ENCODE measurements around the gene LRRN2.

LRRN2 gene

GRCh38 chr1:204624631-204625216 lies 60.8 kb downstream of the LRRN2 start:
- DNase-seq, result no peak

GRCh38 chr1:204623894-204624361 lies 61.6 kb downstream of the LRRN2 start:
- DNase-seq, result no peak

DNA sequence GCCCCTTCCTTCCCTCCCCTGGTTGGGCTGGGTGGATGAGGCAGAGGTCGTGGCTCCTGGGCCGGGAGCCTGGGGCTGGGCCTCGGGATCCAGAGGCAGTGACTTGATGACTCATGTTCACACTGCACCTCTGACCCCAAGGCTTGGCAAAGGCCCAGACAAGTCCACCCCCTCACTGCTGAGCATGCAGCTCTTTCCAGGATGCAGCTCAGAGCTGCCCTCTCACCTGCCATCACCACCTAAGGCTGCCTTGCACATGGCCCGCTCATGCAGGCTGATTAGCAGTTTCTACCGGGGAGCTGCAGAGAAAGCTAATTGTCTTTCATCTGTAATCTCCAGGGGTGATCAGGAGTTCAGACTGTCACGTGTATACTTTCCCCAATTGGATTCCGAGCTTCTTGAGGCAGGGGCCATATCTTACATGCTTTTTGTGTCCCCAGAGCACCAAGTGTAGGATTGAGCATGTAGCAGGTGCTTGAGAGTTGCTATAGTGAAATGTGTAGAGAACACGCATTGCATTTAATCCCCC lies 62.1 kb downstream of the LRRN2 start:
- no peak for DNase-seq

DNA sequence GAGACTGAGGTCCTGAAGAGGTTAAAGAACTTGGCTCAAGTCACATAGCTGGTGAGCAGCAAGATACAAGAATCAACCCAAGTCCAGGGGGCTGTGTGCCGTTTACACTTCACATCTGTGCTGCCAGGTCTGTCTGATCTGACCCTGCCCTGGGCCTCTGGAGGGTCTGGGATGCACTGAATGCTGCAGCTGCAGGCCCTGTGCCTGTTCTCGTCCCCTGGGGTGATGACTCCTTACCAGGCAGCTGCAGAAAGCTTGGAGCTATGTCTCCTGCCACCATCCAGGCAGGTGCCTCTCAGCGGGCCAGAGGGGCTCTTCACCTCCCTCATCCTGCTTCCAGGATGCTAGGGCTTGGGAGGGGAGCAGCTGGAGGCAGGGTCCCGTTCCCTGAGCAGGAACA lies 63.5 kb downstream of the LRRN2 start:
- no peak for DNase-seq

DNA sequence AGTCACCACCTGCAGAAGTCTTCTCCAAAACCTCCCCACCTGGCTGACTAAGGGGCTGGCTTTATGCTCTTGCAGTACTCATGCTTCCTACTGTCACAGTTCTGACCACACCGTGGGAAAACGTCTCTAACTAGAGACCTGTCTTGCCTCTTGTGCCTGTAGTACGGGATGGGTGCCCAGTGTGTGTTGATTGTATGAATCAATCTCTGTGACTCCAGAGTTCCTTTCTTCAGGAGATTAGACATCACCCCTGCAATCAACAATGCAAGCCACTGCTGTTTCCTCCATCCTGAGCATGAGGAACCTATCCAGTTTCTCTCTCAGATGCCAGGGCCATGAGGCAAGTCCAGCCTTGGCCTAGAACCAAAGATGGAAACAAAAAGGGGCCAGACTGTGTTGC lies 64.1 kb downstream of the LRRN2 start:
- no peak for DNase-seq

- no peak for DNase-seq
Observed at GRCh38 chr1:204619721-204620120, 65.8 kb downstream of the LRRN2 start.

- no peak for DNase-seq
Observed at GRCh38 chr1:204618148-204618760, 67.3 kb downstream of the LRRN2 start.

GRCh38 chr1:204617256-204618147 lies 68.0 kb downstream of the LRRN2 start:
- no peak for DNase-seq

DNA sequence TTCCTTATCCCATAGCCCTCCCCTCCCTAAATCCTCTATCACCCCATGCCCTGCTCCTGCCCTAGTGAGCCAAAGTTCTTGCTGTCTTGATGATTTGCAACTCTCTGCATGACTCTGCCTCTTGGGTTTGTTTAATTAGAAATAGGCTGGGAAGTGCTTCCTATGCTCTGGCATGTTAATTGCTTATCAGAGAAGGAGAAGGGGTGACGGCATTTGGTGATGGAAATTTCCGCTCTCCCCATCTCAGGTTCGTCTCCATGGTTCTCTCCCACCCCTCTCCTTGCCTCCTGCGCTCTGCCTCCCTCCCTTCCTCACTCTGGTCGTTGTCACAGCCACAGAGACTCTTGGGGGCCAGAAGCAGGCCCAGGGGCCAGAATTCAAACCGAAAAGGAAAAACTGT lies 68.9 kb downstream of the LRRN2 start:
- no peak for DNase-seq

DNA sequence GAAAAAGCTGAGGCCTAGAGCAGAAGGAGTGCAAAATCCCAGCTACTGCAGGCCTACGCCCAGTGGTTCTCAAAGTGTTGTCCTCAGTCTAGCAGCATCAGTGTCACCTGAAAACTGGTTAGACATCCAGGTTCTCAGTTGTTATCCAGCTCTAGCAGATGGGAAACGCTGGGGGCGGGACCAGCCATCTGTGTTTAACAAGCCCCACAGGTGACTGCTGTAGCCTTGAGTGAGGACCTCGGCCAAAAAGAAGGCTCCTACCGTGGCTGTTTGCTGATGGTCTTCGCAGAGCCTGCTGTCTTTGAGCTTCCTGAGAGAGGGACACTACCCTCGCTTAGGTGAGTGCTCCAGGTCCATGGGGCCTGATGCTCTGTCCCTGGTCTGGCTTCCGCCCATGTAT lies 69.7 kb downstream of the LRRN2 start:
- no peak for DNase-seq

DNA sequence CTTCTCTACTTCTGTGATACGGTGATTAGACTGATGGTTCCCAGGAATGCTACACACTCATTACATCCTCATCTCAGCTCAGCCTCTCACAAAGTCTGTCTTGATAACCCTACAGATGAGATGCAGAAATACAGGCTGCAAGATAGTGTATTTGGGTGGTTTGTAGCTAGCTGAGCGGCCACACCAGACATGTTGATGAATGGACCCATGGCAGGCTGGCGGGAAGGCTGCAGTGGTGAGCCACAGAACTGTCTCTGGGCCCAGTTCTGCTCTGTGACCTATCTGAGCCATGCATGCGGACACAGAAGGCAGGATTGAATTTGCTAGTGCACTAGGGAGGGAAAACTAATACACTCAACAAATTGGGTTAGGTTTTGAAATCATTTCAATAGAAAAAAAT lies 71.9 kb downstream of the LRRN2 start:
- DNase-seq, result no peak

DNA sequence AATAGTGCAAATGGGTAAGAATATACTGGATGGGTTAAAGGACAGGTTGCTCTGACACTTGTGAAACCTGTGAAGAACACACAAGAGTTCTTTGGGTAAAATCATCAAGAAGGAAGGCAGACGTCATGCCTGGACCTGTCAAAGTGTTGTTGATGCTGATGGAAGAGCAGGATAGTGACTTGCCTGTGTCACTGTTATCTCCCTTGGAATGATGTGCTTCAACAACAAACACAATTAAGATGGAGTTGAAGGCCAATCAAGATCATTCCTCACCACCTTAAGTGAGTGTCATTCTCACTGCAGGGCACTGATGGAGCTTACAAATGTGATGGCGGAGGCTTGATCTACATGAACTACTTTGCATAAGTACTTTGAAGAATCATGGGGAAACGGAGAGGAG lies 73.2 kb downstream of the LRRN2 start:
- DNase-seq, result no peak

GRCh38 chr1:204611036-204611435 lies 74.5 kb downstream of the LRRN2 start:
- DNase-seq, result no peak

- no peak for DNase-seq
Observed at GRCh38 chr1:204607910-204608309, 77.6 kb downstream of the LRRN2 start.

DNA sequence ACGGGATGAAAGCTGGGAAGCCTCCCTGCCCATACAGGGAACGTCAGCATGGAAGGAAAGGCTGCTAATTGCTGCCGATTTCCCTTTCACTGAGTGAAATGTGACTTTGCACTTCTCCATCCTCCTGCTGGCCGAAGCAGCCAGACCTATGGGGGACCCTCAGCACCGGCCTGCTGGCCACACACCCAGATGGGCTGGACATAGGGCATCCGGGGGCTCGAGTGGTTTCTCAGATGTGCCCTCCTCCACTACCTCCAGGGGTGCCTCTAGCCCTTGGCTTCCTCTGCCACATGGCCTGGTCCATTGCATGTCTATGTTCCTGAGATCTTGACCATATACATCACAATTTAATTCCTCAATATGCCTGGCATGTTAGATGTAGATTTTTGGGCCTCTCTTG lies 79.7 kb downstream of the LRRN2 start:
- DNase-seq, result no peak

- DNase-seq, result no peak
Observed at GRCh38 chr1:204602871-204603542, 82.5 kb downstream of the LRRN2 start.

DNA sequence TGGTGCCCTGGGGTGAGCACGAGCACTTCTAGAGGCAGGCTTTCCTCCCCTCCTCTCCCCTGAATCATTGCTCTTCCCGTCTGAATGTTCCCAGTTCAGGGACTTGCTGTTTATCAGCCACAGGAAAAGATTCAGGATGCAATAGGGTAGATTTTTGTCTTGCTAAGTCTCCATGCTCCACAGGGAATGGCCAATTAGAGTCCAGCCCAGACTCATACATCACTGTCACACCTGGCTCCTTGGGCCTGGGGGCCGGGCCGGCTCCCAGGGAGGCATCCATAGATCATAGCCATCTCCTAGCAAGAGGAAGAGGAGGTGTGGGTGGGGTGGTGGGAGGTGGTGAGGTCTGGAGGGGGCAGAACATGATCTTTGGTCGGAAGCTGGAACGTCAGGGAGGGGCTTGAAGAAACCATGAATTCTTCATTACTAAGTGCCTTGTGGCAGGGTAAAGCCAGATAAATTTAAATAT lies 83.4 kb downstream of the LRRN2 start:
- no peak for DNase-seq

DNA sequence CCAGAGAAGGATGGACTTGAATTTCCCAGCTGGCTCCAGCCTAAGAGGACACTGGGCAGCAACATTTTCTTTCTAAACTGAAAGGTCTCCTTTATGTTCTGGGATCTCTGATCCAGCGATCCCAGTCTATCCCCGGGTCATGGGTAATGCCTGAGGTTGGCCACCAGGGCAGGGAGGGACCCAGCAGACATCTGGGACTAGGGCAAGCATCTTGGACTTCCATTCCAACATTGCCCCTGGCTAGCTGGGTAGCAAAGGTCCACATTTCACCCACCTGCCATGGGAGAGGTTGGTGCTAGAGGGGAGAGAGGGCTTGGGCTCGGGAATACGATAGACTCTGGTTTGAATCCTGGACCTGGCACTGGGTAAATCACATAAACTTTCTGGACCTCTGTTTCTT lies 84.6 kb downstream of the LRRN2 start:
- no peak for DNase-seq

- no peak for DNase-seq
Observed at GRCh38 chr1:204600203-204600602, 85.3 kb downstream of the LRRN2 start.

GRCh38 chr1:204599596-204599995 lies 85.9 kb downstream of the LRRN2 start:
- no peak for DNase-seq

DNA sequence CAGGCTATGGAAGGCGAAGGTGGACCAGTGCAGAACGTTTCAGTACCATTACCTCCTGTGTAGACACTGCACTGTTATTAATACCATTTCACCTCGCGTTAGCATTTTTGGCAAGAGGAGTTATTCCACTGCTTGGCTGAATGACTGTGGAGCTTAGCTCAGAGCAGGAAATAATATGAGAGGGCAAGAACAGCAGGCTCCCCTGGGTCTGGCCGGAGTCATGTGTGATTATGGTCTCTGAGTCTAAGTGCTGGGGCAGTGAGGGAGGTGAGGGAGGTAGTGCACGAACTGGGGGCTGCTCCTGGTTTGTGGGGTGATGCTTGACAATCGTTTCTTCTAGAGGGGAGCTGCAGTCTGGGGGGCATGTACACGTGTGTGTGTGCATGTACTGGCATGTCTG lies 86.4 kb downstream of the LRRN2 start:
- DNase-seq, result no peak

DNA sequence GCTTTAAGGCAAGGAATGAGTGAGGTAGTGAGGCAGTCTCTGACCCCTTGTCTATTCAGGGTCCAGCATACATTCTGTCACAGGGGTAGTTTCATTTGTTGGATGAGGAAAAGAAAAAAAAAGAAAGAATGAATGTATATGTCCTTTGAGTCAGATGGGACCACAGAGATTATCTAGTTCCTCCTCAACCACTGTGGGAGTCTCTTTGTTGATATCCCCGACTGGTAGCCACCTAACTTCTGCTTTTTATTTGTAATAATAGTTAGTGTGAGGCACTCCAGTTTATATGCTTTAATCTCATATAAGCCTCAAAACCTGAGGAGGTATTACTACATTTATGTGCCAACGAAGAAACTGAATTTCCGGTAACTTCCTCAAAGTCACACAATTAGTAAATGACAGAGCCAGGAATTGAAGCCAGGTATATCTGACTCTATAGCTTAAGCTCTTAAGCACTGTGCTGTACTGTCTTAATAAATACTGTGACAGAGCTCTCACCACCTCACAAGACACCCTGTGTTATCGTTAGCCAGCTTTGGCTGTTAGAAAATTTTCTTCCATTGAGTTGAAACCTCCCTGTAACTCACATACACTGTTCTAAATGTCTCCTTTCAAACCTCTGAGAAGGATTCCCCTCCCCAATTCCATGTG lies 87.1 kb downstream of the LRRN2 start:
- no peak for DNase-seq

Data from stimulated activated naive CD4-positive, alpha-beta T cell treated with Interleukin-2 at 50 U/mL for 16 hours (primary cell).